ENCODE results near the gene FRYL.
"Not testable (repeated sequence)": the region's sequence is repeated elsewhere in the genome, so short reads cannot be mapped to it uniquely, and the experiment has no call there.

The FRYL gene

GRCh38 chr4:48661391-48661790 is 118.7 kb downstream of the FRYL start:
- DNase-seq (ENCODE audit: low spot score) = no peak

DNA sequence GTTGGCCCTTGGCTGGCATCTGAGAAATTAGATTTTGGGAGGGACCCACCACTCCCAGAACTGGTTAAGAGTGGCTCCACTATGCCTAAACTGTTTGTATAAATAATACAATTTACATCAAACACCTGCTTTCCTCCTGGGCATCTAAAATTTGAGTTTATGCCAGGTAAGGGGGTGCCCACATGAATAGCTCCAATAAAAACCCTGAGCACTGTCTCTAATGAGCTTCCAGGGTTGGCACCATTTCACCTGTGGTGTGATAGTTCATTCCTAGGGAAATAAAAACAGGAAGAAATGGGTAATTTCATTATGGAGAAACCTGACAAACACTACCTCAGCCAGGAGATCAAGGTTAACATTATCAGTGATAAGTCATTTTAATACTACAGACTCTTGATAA is 119.7 kb downstream of the FRYL start:
- no peak for DNase-seq (ENCODE audit: low spot score)

- DNase-seq (ENCODE audit: low spot score) = no peak
Observed at GRCh38 chr4:48654015-48654664, 125.9 kb downstream of the FRYL start.

- peak; percentile 9 for DNase-seq (ENCODE audit: low spot score)
Observed at GRCh38 chr4:48653217-48654014, 126.7 kb downstream of the FRYL start.

DNA sequence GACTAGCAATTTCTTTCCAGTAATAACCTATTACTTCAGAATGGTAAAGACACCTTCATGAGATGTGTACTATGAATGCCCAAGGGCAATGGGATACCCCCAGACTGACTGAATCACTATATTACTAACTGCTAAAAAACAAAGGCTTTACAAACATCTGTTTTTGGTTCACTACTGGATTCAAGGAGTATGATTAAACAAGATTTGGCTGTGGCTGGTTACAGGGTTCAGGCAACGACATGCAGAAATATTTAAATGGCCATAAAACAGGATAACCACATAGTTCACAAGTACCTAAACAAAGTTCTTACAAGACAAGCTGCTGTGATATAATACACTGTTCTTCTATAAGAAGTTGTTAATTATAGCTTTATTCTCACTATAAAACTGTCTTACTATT is 128.2 kb downstream of the FRYL start:
- DNase-seq (ENCODE audit: low spot score) = peak; percentile 40

GRCh38 chr4:48649505-48649904 is 130.6 kb downstream of the FRYL start:
- no peak for DNase-seq (ENCODE audit: low spot score)

- DNase-seq (ENCODE audit: low spot score) = peak; percentile 13
Observed at GRCh38 chr4:48645225-48645794, 134.8 kb downstream of the FRYL start.

- DNase-seq (ENCODE audit: low spot score) = peak; percentile 11
Observed at GRCh38 chr4:48642421-48643374, 137.4 kb downstream of the FRYL start.

- DNase-seq (ENCODE audit: low spot score) = no peak
Observed at GRCh38 chr4:48641401-48641800, 138.7 kb downstream of the FRYL start.

DNA sequence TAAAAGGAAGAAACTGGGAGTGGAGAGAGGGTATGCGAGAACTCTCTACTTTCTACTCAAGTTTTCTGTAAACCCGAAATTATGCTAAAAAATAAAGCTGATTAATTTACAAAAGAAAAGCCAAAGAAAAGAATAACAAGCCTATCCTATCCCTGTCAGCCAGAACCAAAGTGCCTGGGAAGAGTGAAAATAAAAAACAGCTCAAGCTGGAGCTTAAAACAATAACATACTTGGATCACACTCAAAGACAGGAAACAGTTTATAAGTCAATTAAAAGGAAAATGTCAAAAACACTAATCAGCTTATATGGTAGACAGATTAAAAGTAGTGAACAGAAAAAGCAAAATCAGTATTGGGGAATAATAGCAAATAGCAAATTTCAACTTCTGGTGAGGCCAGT is 139.4 kb downstream of the FRYL start:
- no peak for DNase-seq (ENCODE audit: low spot score)

GRCh38 chr4:48640225-48640624 is 139.9 kb downstream of the FRYL start:
- DNase-seq (ENCODE audit: low spot score) = no peak

- DNase-seq (ENCODE audit: low spot score) = no peak
Observed at GRCh38 chr4:48639807-48640206, 140.3 kb downstream of the FRYL start.

GRCh38 chr4:48638586-48638985 is 141.5 kb downstream of the FRYL start:
- DNase-seq (ENCODE audit: low spot score) = not testable (repeated sequence)

- no peak for DNase-seq (ENCODE audit: low spot score)
Observed at GRCh38 chr4:48636911-48637310, 143.2 kb downstream of the FRYL start.

- DNase-seq (ENCODE audit: low spot score) = no peak
Observed at GRCh38 chr4:48635980-48636379, 144.1 kb downstream of the FRYL start.

- DNase-seq (ENCODE audit: low spot score) = peak; percentile 9
Observed at GRCh38 chr4:48635310-48635709, 144.8 kb downstream of the FRYL start.

- no peak for DNase-seq (ENCODE audit: low spot score)
Observed at GRCh38 chr4:48634688-48635308, 145.3 kb downstream of the FRYL start.

DNA sequence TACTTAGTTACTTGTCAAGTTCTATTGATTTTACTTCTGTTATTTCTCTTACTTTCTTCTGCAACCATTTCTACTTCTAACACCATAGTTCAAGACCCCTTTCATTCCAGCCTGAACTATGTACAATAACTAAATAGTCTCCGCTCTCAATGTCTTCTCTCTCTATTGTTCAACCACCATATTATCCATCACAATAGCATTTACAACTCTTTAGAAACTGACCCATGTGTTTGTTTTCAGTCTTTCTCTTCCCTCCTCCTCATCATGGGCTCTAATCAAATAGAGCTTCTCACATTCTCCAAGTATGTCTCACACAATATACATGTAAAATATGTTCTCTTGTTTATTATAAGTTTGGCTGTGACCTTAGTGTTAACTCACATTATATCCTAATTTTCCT is 146.4 kb downstream of the FRYL start:
- no peak for DNase-seq (ENCODE audit: low spot score)

DNA sequence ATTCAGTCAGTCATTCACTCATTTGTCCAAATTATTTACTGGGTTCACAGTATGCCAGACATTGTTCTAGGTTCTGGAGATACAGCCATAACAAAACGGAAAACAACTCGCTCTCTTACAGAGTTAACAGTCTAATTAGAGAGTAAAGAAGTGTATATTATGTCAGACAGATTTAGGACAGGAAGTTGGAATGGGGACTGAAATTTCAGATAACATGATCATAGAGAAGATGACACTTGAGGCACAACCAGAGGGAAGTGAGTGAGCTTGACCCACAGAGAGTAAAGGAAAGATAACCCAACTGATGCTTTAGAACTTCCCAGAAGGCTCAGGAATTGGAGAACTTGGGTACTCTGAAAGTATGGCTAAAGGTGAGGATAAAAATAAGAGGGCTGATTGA is 150.6 kb downstream of the FRYL start:
- no peak for DNase-seq (ENCODE audit: low spot score)

DNA sequence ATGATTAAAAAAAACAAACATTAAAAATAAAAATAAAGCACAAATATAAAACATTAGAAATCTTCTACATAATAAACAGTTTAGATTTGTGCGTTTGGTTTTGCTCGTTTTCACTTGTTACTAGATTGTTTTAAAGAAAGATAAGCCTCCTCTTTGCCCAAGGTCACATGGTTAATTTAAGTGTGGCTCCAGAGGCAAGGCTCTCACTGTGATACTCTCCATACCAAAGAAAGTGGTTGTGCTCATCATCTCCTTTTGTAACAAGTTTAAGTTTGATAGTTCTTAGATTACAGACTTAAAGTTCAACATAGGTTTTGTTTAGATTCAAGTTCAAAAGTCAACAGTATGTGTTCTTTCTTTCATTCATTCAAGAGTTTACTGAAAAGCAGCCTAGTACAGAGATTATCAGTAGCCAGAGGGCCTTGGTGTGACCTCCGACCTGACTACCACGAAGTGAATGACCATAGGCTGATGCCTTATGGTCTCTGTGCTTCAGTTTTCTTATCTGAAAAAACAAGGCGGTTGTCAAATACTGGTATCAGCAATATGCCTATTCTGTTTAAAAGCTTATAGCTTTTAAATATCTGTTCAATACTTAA is 156.8 kb downstream of the FRYL start:
- no peak for DNase-seq (ENCODE audit: low spot score)

DNA sequence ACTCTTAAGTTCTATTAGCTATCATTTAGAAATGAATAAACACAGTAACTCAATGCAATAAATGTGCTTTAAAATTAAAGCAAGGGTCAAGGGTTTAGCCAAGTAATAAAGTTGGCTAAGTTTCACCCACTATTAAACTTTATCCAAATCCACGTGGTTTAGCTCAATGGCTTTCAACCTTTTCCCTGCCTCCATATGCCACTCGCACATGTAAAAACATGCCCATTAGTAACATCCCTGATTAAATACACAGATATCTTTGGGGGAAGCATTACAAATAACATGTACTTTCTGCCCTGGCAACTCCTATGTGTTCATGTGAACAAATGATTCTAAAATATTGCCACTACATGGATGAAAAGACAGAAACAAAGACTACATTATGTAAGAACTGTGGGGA is 159.2 kb downstream of the FRYL start:
- no peak for DNase-seq (ENCODE audit: low spot score)

All from GM03348 (cell line).